Measurements from ENCODE around the gene PHEX. TPM values are rescaled to one million over a fixed set of nuclear protein-coding genes. Genes with fewer than 3 reads are reported as not detected.

Gene PHEX
- total RNA-seq, 1 experiment from 2014 or later, result 0.27 TPM

- no peaks in the 10 kb centered on the region for H3K36me3 ChIP-seq (ENCODE audit: control insufficient read depth in 1 of 2, insufficient read depth in 2 of 2, low read length in 2 of 2)
- no TSS peak for BruUV-seq (replicated peaks)
These were observed 170.1 kb downstream of the PHEX start for GRCh38 chrX:22202251-22202650.

More at GRCh38 chrX:22202251-22202650, 170.1 kb downstream of the PHEX start:
- no peaks in the 10 kb centered on the region for H3K4me1 ChIP-seq (ENCODE audit: control insufficient read depth in 1 of 2, insufficient read depth in 2 of 2, low read length in 2 of 2)
- H3K79me2 ChIP-seq (ENCODE audit: insufficient read depth, low read length), result no peaks in the 10 kb centered on the region
- no peaks in the 10 kb centered on the region for H3K27me3 ChIP-seq (ENCODE audit: insufficient read depth, low read length)
- no peaks in the 10 kb centered on the region for H3K9me3 ChIP-seq (ENCODE audit: control insufficient read depth in 1 of 2, insufficient read depth in 1 of 2, low read depth in 1 of 2, low read length in 2 of 2)
- TF ChIP-seq SP1 (IDR thresholded peaks at IDR 0.05; ENCODE audit: low read depth), result no peak
- TF ChIP-seq YY1 (IDR thresholded peaks at IDR 0.05; ENCODE audit: extremely low read depth, insufficient replicate concordance, low read depth, low read length), result no peak
- no peak for TF ChIP-seq MAX (IDR thresholded peaks at IDR 0.05)
- TF ChIP-seq CBX3 (IDR thresholded peaks at IDR 0.05; ENCODE audit: low read depth), result no peak
- TF ChIP-seq EZH2phosphoT487 (IDR thresholded peaks at IDR 0.05; ENCODE audit: borderline replicate concordance), result no peak
- TF ChIP-seq REST (IDR thresholded peaks at IDR 0.05; ENCODE audit: low read depth), result no peak
- TF ChIP-seq FOSL1 (IDR thresholded peaks at IDR 0.05; ENCODE audit: low read depth), result no peak
- TF ChIP-seq EZH2 (IDR thresholded peaks at IDR 0.05), result no peak
- no peak for TF ChIP-seq POLR2AphosphoS5 (IDR thresholded peaks at IDR 0.05; ENCODE audit: low read depth, low read length)
- TF ChIP-seq SRF (IDR thresholded peaks at IDR 0.05; ENCODE audit: low read depth), result no peak
- TF ChIP-seq CEBPB (IDR thresholded peaks at IDR 0.05; ENCODE audit: low read depth), result no peak
- TF ChIP-seq, protein P1, sequence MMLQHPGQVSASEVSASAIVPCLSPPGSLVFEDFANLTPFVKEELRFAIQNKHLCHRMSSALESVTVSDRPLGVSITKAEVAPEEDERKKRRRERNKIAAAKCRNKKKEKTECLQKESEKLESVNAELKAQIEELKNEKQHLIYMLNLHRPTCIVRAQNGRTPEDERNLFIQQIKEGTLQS (IDR thresholded peaks at IDR 0.05), result no peak
- no peak for TF ChIP-seq SIN3A (IDR thresholded peaks at IDR 0.05; ENCODE audit: low read depth)
- no peak for TF ChIP-seq ELF1 (IDR thresholded peaks at IDR 0.05; ENCODE audit: borderline replicate concordance, low read depth)
- TF ChIP-seq, protein P2, sequence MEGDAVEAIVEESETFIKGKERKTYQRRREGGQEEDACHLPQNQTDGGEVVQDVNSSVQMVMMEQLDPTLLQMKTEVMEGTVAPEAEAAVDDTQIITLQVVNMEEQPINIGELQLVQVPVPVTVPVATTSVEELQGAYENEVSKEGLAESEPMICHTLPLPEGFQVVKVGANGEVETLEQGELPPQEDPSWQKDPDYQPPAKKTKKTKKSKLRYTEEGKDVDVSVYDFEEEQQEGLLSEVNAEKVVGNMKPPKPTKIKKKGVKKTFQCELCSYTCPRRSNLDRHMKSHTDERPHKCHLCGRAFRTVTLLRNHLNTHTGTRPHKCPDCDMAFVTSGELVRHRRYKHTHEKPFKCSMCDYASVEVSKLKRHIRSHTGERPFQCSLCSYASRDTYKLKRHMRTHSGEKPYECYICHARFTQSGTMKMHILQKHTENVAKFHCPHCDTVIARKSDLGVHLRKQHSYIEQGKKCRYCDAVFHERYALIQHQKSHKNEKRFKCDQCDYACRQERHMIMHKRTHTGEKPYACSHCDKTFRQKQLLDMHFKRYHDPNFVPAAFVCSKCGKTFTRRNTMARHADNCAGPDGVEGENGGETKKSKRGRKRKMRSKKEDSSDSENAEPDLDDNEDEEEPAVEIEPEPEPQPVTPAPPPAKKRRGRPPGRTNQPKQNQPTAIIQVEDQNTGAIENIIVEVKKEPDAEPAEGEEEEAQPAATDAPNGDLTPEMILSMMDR (IDR thresholded peaks at IDR 0.05 in 2 of 3, conservative IDR thresholded peaks at IDR 0.05 in 1 of 3; ENCODE audit: borderline replicate concordance in 1 of 3, insufficient read depth in 1 of 3, low read depth in 2 of 3, low read length in 2 of 3), result no peak
- TF ChIP-seq RAD21 (IDR thresholded peaks at IDR 0.05; ENCODE audit: low read depth), result no peak
- TF ChIP-seq JUND (IDR thresholded peaks at IDR 0.05), result no peak
- no peak for TF ChIP-seq EGR1 (IDR thresholded peaks at IDR 0.05; ENCODE audit: low read depth)
- TF ChIP-seq POLR2A (IDR thresholded peaks at IDR 0.05; ENCODE audit: borderline replicate concordance, extremely low read depth, insufficient read depth, insufficient read length), result no peak
- no peak for TF ChIP-seq TCF7L2 (IDR thresholded peaks at IDR 0.05; ENCODE audit: borderline replicate concordance, extremely low read depth, insufficient read depth, insufficient read length)
- no peak overlapping the region for H3K4me2 ChIP-seq (ENCODE audit: low read length)
- no peak overlapping the region for H3K9ac ChIP-seq (ENCODE audit: low read length)
- ChIA-PET CTCF (no interaction called here), RAD21 (ENCODE audit: low non-redundant PET in 1 of 2, low total read pairs in 2 of 2, uncharacterized antibody in 2 of 2, unreplicated experiment in 2 of 2) (no interaction called here), POLR2A (no interaction called here)
- intact Hi-C loops (cut with micrococcal nuclease), result no loop called here
- no peaks in the 10 kb centered on the region for H3K9me2 ChIP-seq (ENCODE audit: insufficient read depth)
- no peak for DNase-seq (ENCODE audit: low read depth, low spot score)
- H3K4me3 ChIP-seq (replicated peaks in 1 of 2; ENCODE audit: low read depth in 1 of 2, low read length in 2 of 2), result no peak overlapping the region
- H2AFZ ChIP-seq (ENCODE audit: low read depth, low read length, poor library complexity, severe bottlenecking), result no peak overlapping the region
- no peaks in the 10 kb centered on the region for H4K20me1 ChIP-seq (ENCODE audit: insufficient read depth)
- no peak overlapping the region for H3K27ac ChIP-seq (ENCODE audit: low read depth, low read length)
- ATAC-seq, result no peak

All from HCT116 (cell line).